Astrocyte (in vitro differentiated cells and primary cell): Measurements from ENCODE around the gene NEK7. TPM values are rescaled to one million over a fixed set of nuclear protein-coding genes. Genes with fewer than 3 reads are reported as not detected.
"Not testable (repeated sequence)": the region's sequence is repeated elsewhere in the genome, so short reads cannot be mapped to it uniquely, and the experiment has no call there.

Source experiments
- DNase-seq: peaks from one replicate; pipeline ENCODE4 v3.0.0-alpha.2; 2010; ENCODE audit warnings: low read depth
- FAIRE-seq: peaks from 2 replicates; lab custom pipeline; 2011; peaks lifted over from hg19 to GRCh38; lab: Jason Lieb, UNC
- H2AFZ ChIP-seq: 2 replicates; pipeline ENCODE4 v1.6.0; 2012; ENCODE audit warnings: low read depth, low read length, inconsistent platforms
- H3K27ac ChIP-seq: 2 replicates; pipeline ENCODE4 v1.5.1; 2011; ENCODE audit warnings: low read depth, low read length, inconsistent platforms
- H3K27me3 ChIP-seq: 2 replicates; pipeline ENCODE4 v1.6.0; 2011; ENCODE audit warnings: low read length, inconsistent platforms; ENCODE audit not compliant: insufficient read depth
- H3K36me3 ChIP-seq: 2 replicates; pipeline ENCODE4 v1.5.1; 2011; ENCODE audit warnings: low read length, inconsistent platforms; ENCODE audit not compliant: insufficient read depth
- H3K4me1 ChIP-seq: 2 replicates; pipeline ENCODE4 v1.5.1; 2011; ENCODE audit warnings: low read length, inconsistent platforms; ENCODE audit not compliant: insufficient read depth
- H3K4me2 ChIP-seq: 2 replicates; pipeline ENCODE4 v1.6.0; 2012; ENCODE audit warnings: low read length, inconsistent platforms
- H3K4me3 ChIP-seq: 2 replicates; pipeline ENCODE4 v1.5.1; 2011; ENCODE audit warnings: low read depth, mild to moderate bottlenecking, low read length, inconsistent platforms; ENCODE audit not compliant: insufficient read depth
- H3K79me2 ChIP-seq: 2 replicates; pipeline ENCODE4 v1.6.0; 2012; ENCODE audit warnings: mild to moderate bottlenecking, low read length, inconsistent platforms; ENCODE audit not compliant: insufficient read depth
- H3K9ac ChIP-seq: 2 replicates; pipeline ENCODE4 v1.6.0; 2012; ENCODE audit warnings: mild to moderate bottlenecking, low read length, inconsistent platforms
- H3K9me3 ChIP-seq: 2 replicates; pipeline ENCODE4 v1.5.1; 2012; ENCODE audit warnings: low read depth, mild to moderate bottlenecking, low read length, inconsistent platforms; ENCODE audit not compliant: insufficient read depth
- H4K20me1 ChIP-seq: 2 replicates; pipeline ENCODE4 v1.6.0; 2012; ENCODE audit warnings: low read length, inconsistent platforms; ENCODE audit not compliant: insufficient read depth
- H3K27ac Mint-ChIP-seq: one replicate; pipeline ENCODE4 v1.8.0; 2021; ENCODE audit warnings: mild to moderate bottlenecking, mixed read lengths; ENCODE audit not compliant: unreplicated experiment
- H3K27me3 Mint-ChIP-seq: one replicate; pipeline ENCODE4 v1.8.0; 2021; ENCODE audit warnings: low read depth, mixed read lengths; ENCODE audit not compliant: unreplicated experiment
- H3K36me3 Mint-ChIP-seq: one replicate; pipeline ENCODE4 v1.8.0; 2021; ENCODE audit warnings: low read depth, mixed read lengths; ENCODE audit not compliant: unreplicated experiment
- H3K4me1 Mint-ChIP-seq: one replicate; pipeline ENCODE4 v1.8.0; 2021; ENCODE audit warnings: low read depth, mixed read lengths; ENCODE audit not compliant: unreplicated experiment
- H3K4me3 Mint-ChIP-seq: one replicate; pipeline ENCODE4 v1.8.0; 2021; ENCODE audit warnings: mild to moderate bottlenecking, moderate library complexity, mixed read lengths; ENCODE audit not compliant: unreplicated experiment
- H3K9me3 Mint-ChIP-seq: one replicate; pipeline ENCODE4 v1.8.0; 2021; ENCODE audit warnings: mild to moderate bottlenecking, mixed read lengths; ENCODE audit not compliant: unreplicated experiment
- EZH2 ChIP-seq: IDR thresholded peaks from 2 replicates; pipeline ENCODE4 v1.6.1; 2012; ENCODE audit warnings: mild to moderate bottlenecking, low read length, inconsistent platforms; ENCODE audit not compliant: insufficient read depth
- total RNA-seq: library from RNA; stranded (reverse); gene quantifications from 2 replicates; pipeline ENCODE4 v1.2.1, GENCODE V29; 2021
- TF ChIP-seq, protein P1 (sequence below): IDR thresholded peaks from 2 replicates; pipeline ENCODE4 v1.5.1; 2011; ENCODE audit warnings: low read depth, mild to moderate bottlenecking, inconsistent platforms, low read length, moderate library complexity; ENCODE audit not compliant: insufficient read depth

Gene NEK7
- total RNA-seq, 1 donor from 2014 or later = 125 TPM

DNA sequence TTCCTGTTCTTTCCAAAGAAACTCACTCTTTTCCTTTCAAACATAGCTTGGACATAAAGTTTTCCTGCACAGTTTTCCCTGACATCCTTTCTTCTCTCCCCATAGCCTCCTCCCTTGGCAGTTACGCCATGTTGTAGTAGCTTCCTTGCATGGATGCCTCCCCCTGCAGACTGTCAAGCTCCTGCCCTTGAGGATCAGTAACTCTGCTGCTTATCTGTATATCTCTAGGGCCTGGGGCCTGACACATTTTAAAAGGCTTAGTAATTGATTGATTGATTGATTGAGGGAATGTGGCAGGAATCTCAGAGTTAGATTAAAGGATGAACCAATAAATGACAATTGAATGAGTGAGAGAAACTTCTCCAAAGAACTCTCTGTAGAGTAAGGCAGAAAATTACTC, 143.7 kb downstream of the NEK7 start:
- no peak overlapping the region for H3K4me2 ChIP-seq
- Mint-ChIP-seq H3K9me3 (no peaks in the 10 kb centered on the region), H3K4me3 (no peak overlapping the region), H3K4me1 (peaks cover 2% of the 10 kb centered on the region), H3K27me3 (no peaks in the 10 kb centered on the region), H3K36me3 (peaks cover 9% of the 10 kb centered on the region), H3K27ac (no peak overlapping the region)
- FAIRE-seq (no peak), DNase-seq (no peak)
- peaks cover 2% of the 10 kb centered on the region for H4K20me1 ChIP-seq
- H3K4me1 ChIP-seq = no peaks in the 10 kb centered on the region
- H3K9me3 ChIP-seq = no peaks in the 10 kb centered on the region
- H3K4me3 ChIP-seq = no peak overlapping the region
- H2AFZ ChIP-seq = no peak overlapping the region
- no peak overlapping the region for H3K9ac ChIP-seq
- H3K27ac ChIP-seq = no peak overlapping the region
- peaks cover 3% of the 10 kb centered on the region for H3K79me2 ChIP-seq
- no peaks in the 10 kb centered on the region for H3K27me3 ChIP-seq
- TF ChIP-seq EZH2 = no peak
- TF ChIP-seq, protein P1, sequence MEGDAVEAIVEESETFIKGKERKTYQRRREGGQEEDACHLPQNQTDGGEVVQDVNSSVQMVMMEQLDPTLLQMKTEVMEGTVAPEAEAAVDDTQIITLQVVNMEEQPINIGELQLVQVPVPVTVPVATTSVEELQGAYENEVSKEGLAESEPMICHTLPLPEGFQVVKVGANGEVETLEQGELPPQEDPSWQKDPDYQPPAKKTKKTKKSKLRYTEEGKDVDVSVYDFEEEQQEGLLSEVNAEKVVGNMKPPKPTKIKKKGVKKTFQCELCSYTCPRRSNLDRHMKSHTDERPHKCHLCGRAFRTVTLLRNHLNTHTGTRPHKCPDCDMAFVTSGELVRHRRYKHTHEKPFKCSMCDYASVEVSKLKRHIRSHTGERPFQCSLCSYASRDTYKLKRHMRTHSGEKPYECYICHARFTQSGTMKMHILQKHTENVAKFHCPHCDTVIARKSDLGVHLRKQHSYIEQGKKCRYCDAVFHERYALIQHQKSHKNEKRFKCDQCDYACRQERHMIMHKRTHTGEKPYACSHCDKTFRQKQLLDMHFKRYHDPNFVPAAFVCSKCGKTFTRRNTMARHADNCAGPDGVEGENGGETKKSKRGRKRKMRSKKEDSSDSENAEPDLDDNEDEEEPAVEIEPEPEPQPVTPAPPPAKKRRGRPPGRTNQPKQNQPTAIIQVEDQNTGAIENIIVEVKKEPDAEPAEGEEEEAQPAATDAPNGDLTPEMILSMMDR = no peak
- H3K36me3 ChIP-seq = peaks cover 24% of the 10 kb centered on the region

DNA sequence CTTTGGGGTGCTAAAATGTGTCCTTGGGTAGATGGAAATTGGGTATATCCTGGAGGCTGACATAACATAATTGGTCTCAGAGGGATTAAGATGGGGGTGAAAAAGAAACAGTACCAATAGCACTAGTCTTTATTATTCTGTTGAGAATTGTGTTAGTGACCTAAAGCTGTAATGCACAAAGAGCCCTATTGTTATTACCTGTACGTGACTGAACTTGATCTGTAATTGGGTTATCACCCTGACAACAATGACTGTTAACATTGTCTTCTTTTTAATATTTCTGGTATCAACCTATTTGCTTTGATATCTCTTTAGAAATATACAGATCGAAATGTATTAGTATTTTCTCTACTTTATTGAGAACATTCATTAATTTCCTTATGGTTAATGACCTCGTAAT, 147.6 kb downstream of the NEK7 start:
- FAIRE-seq = no peak
- no peak for DNase-seq
- H3K27me3 Mint-ChIP-seq = no peaks in the 10 kb centered on the region

DNA sequence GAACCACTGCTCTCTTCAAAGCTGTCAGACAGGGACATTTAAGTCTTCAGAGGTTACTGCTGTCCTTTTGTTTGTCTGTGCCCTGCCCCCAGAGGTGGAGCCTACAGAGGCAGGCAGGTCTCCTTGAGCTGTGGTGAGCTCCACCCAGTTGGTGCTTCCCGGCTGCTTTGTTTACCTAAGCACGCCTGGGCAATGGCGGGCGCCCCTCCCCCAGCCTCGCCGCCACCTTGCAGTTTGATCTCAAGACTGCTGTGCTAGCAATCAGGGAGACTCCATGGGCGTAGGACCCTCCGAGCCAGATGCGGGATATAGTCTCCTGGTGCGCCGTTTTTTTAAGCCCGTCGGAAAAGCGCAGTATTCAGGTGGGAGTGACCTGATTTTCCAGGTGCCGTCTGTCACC, 158.0 kb downstream of the NEK7 start:
- H3K4me2 ChIP-seq, H3K4me3 ChIP-seq, H3K9me3 ChIP-seq, H2AFZ ChIP-seq, H3K9ac ChIP-seq, DNase-seq, H3K4me1 Mint-ChIP-seq, H3K4me3 Mint-ChIP-seq, H3K27me3 Mint-ChIP-seq, H3K9me3 Mint-ChIP-seq, H4K20me1 ChIP-seq, H3K27me3 ChIP-seq, FAIRE-seq, H3K27ac ChIP-seq, H3K4me1 ChIP-seq, H3K27ac Mint-ChIP-seq: not testable (repeated sequence)
- H3K79me2 ChIP-seq = peaks cover 13% of the 10 kb centered on the region
- H3K36me3 ChIP-seq = peaks cover 14% of the 10 kb centered on the region
- peaks cover 13% of the 10 kb centered on the region for H3K36me3 Mint-ChIP-seq

More for the DNA sequence above, 147.6 kb downstream of the NEK7 start:
- Histone ChIP-seq H2AFZ (no peak overlapping the region), H3K27me3 (no peaks in the 10 kb centered on the region), H3K27ac (no peak overlapping the region), H3K36me3 (peaks cover 7% of the 10 kb centered on the region), H3K4me1 (no peaks in the 10 kb centered on the region), H4K20me1 (no peaks in the 10 kb centered on the region), H3K4me2 (no peak overlapping the region), H3K9me3 (no peaks in the 10 kb centered on the region), H3K79me2 (no peaks in the 10 kb centered on the region), H3K4me3 (no peak overlapping the region), H3K9ac (no peak overlapping the region)
- no peak for TF ChIP-seq EZH2
- H3K9me3 Mint-ChIP-seq = no peaks in the 10 kb centered on the region
- H3K4me1 Mint-ChIP-seq = peaks cover 2% of the 10 kb centered on the region
- H3K4me3 Mint-ChIP-seq = no peak overlapping the region
- peaks cover 5% of the 10 kb centered on the region for H3K36me3 Mint-ChIP-seq
- H3K27ac Mint-ChIP-seq = no peak overlapping the region

DNA sequence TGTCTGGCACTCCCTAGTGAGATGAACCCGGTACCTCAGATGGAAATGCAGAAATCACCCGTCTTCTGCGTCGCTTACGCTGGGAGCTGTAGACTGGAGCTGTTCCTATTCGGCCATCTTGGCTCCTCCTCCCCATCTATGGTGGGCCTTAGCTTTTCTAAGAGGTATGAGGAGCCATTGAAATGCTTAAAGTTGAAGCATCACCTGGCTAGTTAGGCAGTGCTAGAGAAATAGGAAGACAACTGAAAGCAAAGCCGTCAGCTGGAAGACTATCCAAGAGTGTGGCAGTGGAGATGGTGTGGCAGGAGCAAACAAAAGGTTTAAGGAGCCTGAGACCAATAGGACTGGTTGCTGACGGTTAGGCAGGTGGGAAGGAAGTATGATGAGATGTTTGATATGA, 158.5 kb downstream of the NEK7 start:
- not testable (repeated sequence) for H3K27me3 Mint-ChIP-seq, H3K4me1 Mint-ChIP-seq, H3K4me1 ChIP-seq, H3K4me3 Mint-ChIP-seq, H3K27ac ChIP-seq, H4K20me1 ChIP-seq, DNase-seq, H3K4me2 ChIP-seq, H2AFZ ChIP-seq, H3K9me3 Mint-ChIP-seq, H3K27me3 ChIP-seq, H3K9ac ChIP-seq, FAIRE-seq, H3K9me3 ChIP-seq, H3K4me3 ChIP-seq
- peak overlapping the region; percentile 22 for H3K27ac Mint-ChIP-seq
- peaks cover 13% of the 10 kb centered on the region for H3K79me2 ChIP-seq
- peaks cover 12% of the 10 kb centered on the region for H3K36me3 Mint-ChIP-seq
- H3K36me3 ChIP-seq = peaks cover 18% of the 10 kb centered on the region
